ENCODE results near the gene CD14. TPM values are rescaled to one million over a fixed set of nuclear protein-coding genes. Genes with fewer than 3 reads are reported as not detected.
A peak's percentile ranks its signal among the peaks of the same experiment; 100 is the strongest.

Gene CD14
- 10 to 100 TPM; 18.5 to 36.7 (median 30.0) TPM for total RNA-seq

GRCh38 chr5:140633021-140633471 lies at the start of gene CD14:
CD14 (minus strand) TSS chr5:140633175; CDS start chr5:140633071, 104 bp downstream.
- H3K27ac ChIP-seq = peak within 1 kb of the TSS; percentile 57 to 81 (median 79)
- intact Hi-C loops (cut with DNase I) = loop anchor here (10.0 kb wide), 1 partner anchor 258 kb away; no protein-coding TSS in a partner anchor
- TF ChIP-seq, protein P1, sequence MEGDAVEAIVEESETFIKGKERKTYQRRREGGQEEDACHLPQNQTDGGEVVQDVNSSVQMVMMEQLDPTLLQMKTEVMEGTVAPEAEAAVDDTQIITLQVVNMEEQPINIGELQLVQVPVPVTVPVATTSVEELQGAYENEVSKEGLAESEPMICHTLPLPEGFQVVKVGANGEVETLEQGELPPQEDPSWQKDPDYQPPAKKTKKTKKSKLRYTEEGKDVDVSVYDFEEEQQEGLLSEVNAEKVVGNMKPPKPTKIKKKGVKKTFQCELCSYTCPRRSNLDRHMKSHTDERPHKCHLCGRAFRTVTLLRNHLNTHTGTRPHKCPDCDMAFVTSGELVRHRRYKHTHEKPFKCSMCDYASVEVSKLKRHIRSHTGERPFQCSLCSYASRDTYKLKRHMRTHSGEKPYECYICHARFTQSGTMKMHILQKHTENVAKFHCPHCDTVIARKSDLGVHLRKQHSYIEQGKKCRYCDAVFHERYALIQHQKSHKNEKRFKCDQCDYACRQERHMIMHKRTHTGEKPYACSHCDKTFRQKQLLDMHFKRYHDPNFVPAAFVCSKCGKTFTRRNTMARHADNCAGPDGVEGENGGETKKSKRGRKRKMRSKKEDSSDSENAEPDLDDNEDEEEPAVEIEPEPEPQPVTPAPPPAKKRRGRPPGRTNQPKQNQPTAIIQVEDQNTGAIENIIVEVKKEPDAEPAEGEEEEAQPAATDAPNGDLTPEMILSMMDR (IDR thresholded peaks at IDR 0.05) = no peak
- no peak for TF ChIP-seq POLR2A (IDR thresholded peaks at IDR 0.05)
- WGBS, 2 donors = 12% methylated on average over 16 of the region's 16 CpGs
- H3K4me3 ChIP-seq (replicated peaks in 1 of 3) = peak within 1 kb of the TSS; percentile 24 to 95 (median 52)
- no peaks in the 10 kb centered on the region for H3K36me3 ChIP-seq
- peaks cover 5 to 18% of the 10 kb centered on the region in 2 donors for H3K4me1 ChIP-seq
- H3K27me3 ChIP-seq = no peaks in the 10 kb centered on the region
- peak in 1 of 2 donors; percentile 56 for DNase-seq
- no peaks in the 10 kb centered on the region for H3K9me3 ChIP-seq

DNA sequence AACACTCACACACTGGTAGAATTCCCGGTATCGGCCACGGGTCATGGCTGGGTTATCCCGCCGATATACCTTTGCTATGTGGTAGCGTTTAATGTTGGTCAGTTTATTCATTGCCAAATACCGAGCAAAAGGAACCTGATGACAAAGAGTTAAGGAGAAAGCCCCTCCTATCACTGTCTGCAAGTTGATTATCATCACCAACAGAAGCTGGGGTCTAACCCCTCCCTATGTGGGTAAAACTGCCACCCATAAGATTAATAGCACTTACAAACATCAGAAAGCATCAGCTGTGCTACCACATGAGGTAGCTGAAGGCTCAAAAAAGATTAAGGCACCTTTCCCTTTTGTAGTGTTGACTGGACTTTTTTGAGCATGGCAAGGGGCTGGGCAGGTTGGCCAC lies 46.0 kb upstream of the CD14 start:
- TF ChIP-seq, protein P1 (IDR thresholded peaks at IDR 0.05) = no peak
- TF ChIP-seq POLR2A (IDR thresholded peaks at IDR 0.05) = no peak
- DNase-seq = no peak
- intact Hi-C loops (cut with DNase I) = no loop called here
- Histone ChIP-seq H3K27me3 (no peaks in the 10 kb centered on the region), H3K4me1 (no peaks in the 10 kb centered on the region), H3K27ac (no peak overlapping the region), H3K4me3 (replicated peaks in 1 of 3) (no peak overlapping the region), H3K9me3 (no peaks in the 10 kb centered on the region), H3K36me3 (peaks cover 38 to 44% of the 10 kb centered on the region in 2 donors)
- WGBS, 2 donors = 95 to 98% methylated on average over 7 of the region's 7 CpGs

GRCh38 chr5:140677947-140678346 lies 45.0 kb upstream of the CD14 start:
- Histone ChIP-seq H3K9me3 (no peaks in the 10 kb centered on the region), H3K4me3 (replicated peaks in 1 of 3) (no peak overlapping the region), H3K27me3 (no peaks in the 10 kb centered on the region), H3K36me3 (peaks cover 40 to 48% of the 10 kb centered on the region in 2 donors), H3K27ac (no peak overlapping the region), H3K4me1 (no peaks in the 10 kb centered on the region)
- TF ChIP-seq, protein P1 (IDR thresholded peaks at IDR 0.05) = no peak
- TF ChIP-seq POLR2A (IDR thresholded peaks at IDR 0.05) = no peak
- intact Hi-C loops (cut with DNase I) = no loop called here
- DNase-seq = no peak
- 90 to 97% methylated on average over 3 of the region's 3 CpGs for WGBS, 2 donors

- H3K36me3 ChIP-seq = peaks cover 33 to 55% of the 10 kb centered on the region in 2 donors
- intact Hi-C loops (cut with DNase I) = no loop called here
- no peak overlapping the region for H3K27ac ChIP-seq
- WGBS, 2 donors = 91 to 94% methylated on average over 4 of the region's 4 CpGs
- no peak overlapping the region for H3K4me3 ChIP-seq (replicated peaks in 1 of 3)
- no peaks in the 10 kb centered on the region for H3K27me3 ChIP-seq
- H3K9me3 ChIP-seq = no peaks in the 10 kb centered on the region
- no peaks in the 10 kb centered on the region for H3K4me1 ChIP-seq
- no peak for DNase-seq
- TF ChIP-seq, protein P1 (IDR thresholded peaks at IDR 0.05) = no peak
- TF ChIP-seq POLR2A (IDR thresholded peaks at IDR 0.05) = no peak
These were observed 41.7 kb upstream of the CD14 start for GRCh38 chr5:140674629-140675028.

- TF ChIP-seq, protein P1 (IDR thresholded peaks at IDR 0.05) = no peak
- TF ChIP-seq POLR2A (IDR thresholded peaks at IDR 0.05) = no peak
- Histone ChIP-seq H3K36me3 (peaks cover 34 to 55% of the 10 kb centered on the region in 2 donors), H3K27ac (no peak overlapping the region), H3K27me3 (no peaks in the 10 kb centered on the region), H3K9me3 (no peaks in the 10 kb centered on the region), H3K4me3 (replicated peaks in 1 of 3) (no peak overlapping the region), H3K4me1 (no peaks in the 10 kb centered on the region)
- intact Hi-C loops (cut with DNase I) = no loop called here
- WGBS, 2 donors = 92 to 97% methylated on average over 2 of the region's 2 CpGs
- no peak for DNase-seq
These were observed 41.2 kb upstream of the CD14 start for GRCh38 chr5:140674211-140674610.
